Lower lobe of right lung (tissue), 2 donors: ENCODE data around the gene ARF4. TPM values are rescaled to one million over a fixed set of nuclear protein-coding genes. Genes with fewer than 3 reads are reported as not detected.
A peak's percentile ranks its signal among the peaks of the same experiment; 100 is the strongest.
"Not testable (repeated sequence)": the region's sequence is repeated elsewhere in the genome, so short reads cannot be mapped to it uniquely, and the experiment has no call there.

Experiments used
- ATAC-seq, 2 donors: fragments of 200-7000 bp; cut with Tn5 transposase; one replicate each; pipeline ENCODE4 v1.9.1; 2020 to 2022; ENCODE audit warnings: mild to moderate bottlenecking in 2 of 2, moderate library complexity in 2 of 2
- DNase-seq: peaks from one replicate; pipeline ENCODE4 v3.0.0-alpha.2; 2020
- H3K27ac ChIP-seq: fragments of 200-600 bp; one replicate; pipeline ENCODE4 v1.8.0; 2022
- H3K27me3 ChIP-seq: fragments of 200-600 bp; one replicate; pipeline ENCODE4 v1.8.0; 2022; ENCODE audit warnings: low read depth
- H3K36me3 ChIP-seq: fragments of 200-600 bp; one replicate; pipeline ENCODE4 v1.8.0; 2022; ENCODE audit warnings: mild to moderate bottlenecking
- H3K4me1 ChIP-seq: fragments of 200-600 bp; one replicate; pipeline ENCODE4 v1.8.0; 2022
- H3K4me3 ChIP-seq: fragments of 200-600 bp; one replicate; pipeline ENCODE4 v1.8.0; 2022; ENCODE audit warnings: mild to moderate bottlenecking
- H3K9me3 ChIP-seq: fragments of 200-600 bp; one replicate; pipeline ENCODE4 v1.8.0; 2022
- CTCF ChIP-seq: fragments of 200-600 bp; IDR thresholded peaks from one replicate; pipeline ENCODE4 v1.8.0; 2022; ENCODE audit warnings: antibody characterized with exemption, mild to moderate bottlenecking
- intact Hi-C: fragments of 100-400 bp; cut with DNase I; formaldehyde crosslinking; loops from one replicate; pipeline ENCODE4 v1.11.0; 2022
- long read RNA-seq: library from polyadenylated mRNA; unstranded; transcript quantifications from one replicate; pipeline ENCODE4 v2.0.0, GENCODE V29; 2021
- total RNA-seq: library from RNA; stranded (reverse); fragmentation: NEBNext Ultra II Directional; extraction: Animal tissue kit (Norgen Biotek cat#: 25700); gene quantifications from one replicate; pipeline ENCODE4 v1.2.1, GENCODE V29; 2021
- donor health status: DM: no; HTN: yes; CAD: no; lungs with severe emphysema.

The ARF4 gene
- total RNA-seq: 113 TPM
- long read RNA-seq, transcript ARF4-201 (6 exons, 1,660 nt): major isoform, 120 of 133 reads
- long read RNA-seq, partial matches to known transcripts: 2 of 133 reads
- long read RNA-seq, other reads (novel, unspliced or antisense): 9 of 133 reads

- peak within 1 kb of the TSS; percentile 90 for H3K4me3 ChIP-seq
- intact Hi-C loops: no loop called here
- no peaks in the 10 kb centered on the region for H3K36me3 ChIP-seq
- peak within 1 kb of the TSS; percentile 98 for H3K27ac ChIP-seq
- no peaks in the 10 kb centered on the region for H3K9me3 ChIP-seq
- DNase-seq: peak; percentile 99
- H3K27me3 ChIP-seq: no peaks in the 10 kb centered on the region
- ATAC-seq: peak; percentile 96 to 98
- TF ChIP-seq CTCF: peak; percentile 48
- peaks cover 48% of the 10 kb centered on the region for H3K4me1 ChIP-seq
Observed at GRCh38 chr3:57597127-57597923, at the start of gene ARF4. TSS of gene ARF4 (minus strand) at chr3:57597344. CDS start at chr3:57597140, 204 bp downstream.

- intact Hi-C loops: no loop called here
- TF ChIP-seq CTCF: no peak
- DNase-seq (no peak), ATAC-seq (peak in 1 of 2 donors; percentile 57)
- H3K4me1 ChIP-seq: peaks cover 5% of the 10 kb centered on the region
- no peak overlapping the region for H3K27ac ChIP-seq
- no peaks in the 10 kb centered on the region for H3K27me3 ChIP-seq
- H3K9me3 ChIP-seq: peaks cover 5% of the 10 kb centered on the region
- no peak overlapping the region for H3K4me3 ChIP-seq
- peaks cover 42% of the 10 kb centered on the region for H3K36me3 ChIP-seq
Observed at GRCh38 chr3:57646723-57647122, 49.6 kb upstream of the ARF4 start.

- H3K9me3 ChIP-seq: peaks cover 5% of the 10 kb centered on the region
- H3K4me3 ChIP-seq: no peak overlapping the region
- intact Hi-C loops: no loop called here
- no peak overlapping the region for H3K27ac ChIP-seq
- DNase-seq (no peak), ATAC-seq (no peak)
- no peak for TF ChIP-seq CTCF
- H3K27me3 ChIP-seq: no peaks in the 10 kb centered on the region
- H3K36me3 ChIP-seq: peaks cover 59% of the 10 kb centered on the region
- peaks cover 5% of the 10 kb centered on the region for H3K4me1 ChIP-seq
Observed at GRCh38 chr3:57644740-57645139, 47.6 kb upstream of the ARF4 start.

GRCh38 chr3:57637391-57637790 is 40.2 kb upstream of the ARF4 start:
- no peak overlapping the region for H3K4me3 ChIP-seq
- H3K27me3 ChIP-seq: no peaks in the 10 kb centered on the region
- no peak for TF ChIP-seq CTCF
- no peaks in the 10 kb centered on the region for H3K4me1 ChIP-seq
- no peaks in the 10 kb centered on the region for H3K9me3 ChIP-seq
- H3K36me3 ChIP-seq: peaks cover 95% of the 10 kb centered on the region
- no peak for DNase-seq
- H3K27ac ChIP-seq: no peak overlapping the region
- no peak for ATAC-seq
- intact Hi-C loops: no loop called here

- ATAC-seq, H3K9me3 ChIP-seq, H3K27ac ChIP-seq, H3K4me1 ChIP-seq, DNase-seq, H3K4me3 ChIP-seq, H3K27me3 ChIP-seq, intact Hi-C loops: not testable (repeated sequence)
- H3K36me3 ChIP-seq: peaks cover 93% of the 10 kb centered on the region
Observed at GRCh38 chr3:57634259-57634658, 37.1 kb upstream of the ARF4 start.

- ATAC-seq: no peak
- H3K4me1 ChIP-seq: no peaks in the 10 kb centered on the region
- TF ChIP-seq CTCF: no peak
- intact Hi-C loops: no loop called here
- no peak overlapping the region for H3K27ac ChIP-seq
- no peak for DNase-seq
- H3K27me3 ChIP-seq: no peaks in the 10 kb centered on the region
- peaks cover 91% of the 10 kb centered on the region for H3K36me3 ChIP-seq
- no peaks in the 10 kb centered on the region for H3K9me3 ChIP-seq
- H3K4me3 ChIP-seq: no peak overlapping the region
Observed at GRCh38 chr3:57627976-57628375, 30.8 kb upstream of the ARF4 start.
